AG04449 (cell line): Measurements from ENCODE around the gene NGF.

Experiments used
- CTCF ChIA-PET: fragments of 350-600 bp; formaldehyde crosslinking; extraction: SDS; loops from one replicate; lab custom pipeline; 2021; ENCODE audit warnings: antibody characterized with exemption; lab: Yijun Ruan, JAX
- POLR2A ChIA-PET: fragments of 400-600, 350-600 bp; formaldehyde crosslinking; extraction: SDS; loops from one replicate; lab custom pipeline; 2020; ENCODE audit warnings: antibody characterized with exemption, inconsistent platforms; lab: Yijun Ruan, JAX
- DNase-seq: peaks from one replicate; pipeline ENCODE4 v3.0.0-alpha.2; 2010; ENCODE audit warnings: low read depth, low spot score
- H3K4me3 ChIP-seq: 2 replicates; pipeline ENCODE4 v1.5.1; 2011; ENCODE audit warnings: low read depth, mild to moderate bottlenecking, control low read depth, low read length
- CTCF ChIP-seq: IDR thresholded peaks from one replicate; pipeline ENCODE4 v1.5.1; 2011; ENCODE audit warnings: mild to moderate bottlenecking, moderate library complexity, low read length, control low read depth, inconsistent platforms; ENCODE audit not compliant: insufficient read depth; ENCODE audit errors: missing control alignments

Gene NGF

GRCh38 chr1:115355069-115355468, 17.0 kb upstream of the NGF start:
- ChIA-PET POLR2A (no interaction called here), CTCF (interaction anchor here (1.5 to 2.2 kb wide), 2 partner anchors 16 to 114 kb away, joined by 4 to 6 read pairs; partner anchors contain the start of gene NGF)
- no peak for TF ChIP-seq CTCF
- H3K4me3 ChIP-seq, result no peak overlapping the region
- DNase-seq, result no peak

- POLR2A ChIA-PET, result no interaction called here
- no peak overlapping the region for H3K4me3 ChIP-seq
- DNase-seq, result no peak
- CTCF ChIA-PET, result no interaction called here
- TF ChIP-seq CTCF, result no peak
Observed at GRCh38 chr1:115351143-115351542, 13.1 kb upstream of the NGF start.

- TF ChIP-seq CTCF, result no peak
- POLR2A ChIA-PET, result no interaction called here
- no peak for DNase-seq
- CTCF ChIA-PET, result interaction anchor here (1.1 to 1.8 kb wide), 2 partner anchors 235 to 247 kb away, joined by 6 read pairs; no protein-coding TSS in a partner anchor
- H3K4me3 ChIP-seq, result no peak overlapping the region
Observed at GRCh38 chr1:115348636-115349035, 10.6 kb upstream of the NGF start.

GRCh38 chr1:115347282-115347681, 9.2 kb upstream of the NGF start:
- no peak for DNase-seq
- ChIA-PET POLR2A (no interaction called here), CTCF (interaction anchor here (1.8 kb wide), 1 partner anchor 234 kb away, joined by 6 read pairs; no protein-coding TSS in a partner anchor)
- TF ChIP-seq CTCF, result no peak
- H3K4me3 ChIP-seq, result no peak overlapping the region

GRCh38 chr1:115343200-115343737, 5.2 kb upstream of the NGF start:
- ChIA-PET POLR2A (interaction anchor here (0.7 kb wide), 1 partner anchor 253 kb away, joined by 3 read pairs; no protein-coding TSS in a partner anchor), CTCF (no interaction called here)
- TF ChIP-seq CTCF, result no peak
- H3K4me3 ChIP-seq, result no peak overlapping the region
- DNase-seq, result no peak

GRCh38 chr1:115341948-115342347, 3.9 kb upstream of the NGF start:
- no peak for DNase-seq
- ChIA-PET CTCF (interaction anchor here (2.0 to 2.5 kb wide), 2 partner anchors 203 to 254 kb away, joined by 5 to 11 read pairs; no protein-coding TSS in a partner anchor), POLR2A (no interaction called here)
- H3K4me3 ChIP-seq, result no peak overlapping the region
- TF ChIP-seq CTCF, result no peak
